GM12878 (cell line): Measurements from ENCODE around the gene ANKRD44. TPM values are rescaled to one million over a fixed set of nuclear protein-coding genes. Genes with fewer than 3 reads are reported as not detected.

Experiments used
- ATAC-seq: fragments of 200-7000 bp; cut with Tn5 transposase; 3 replicates; pipeline ENCODE4 v1.9.1; 2020; ENCODE audit warnings: mild to moderate bottlenecking, moderate library complexity
- BruUV-seq: library from RNA; stranded (reverse); fragments of 400-500 nt; replicated peaks from 2 replicates; lab custom pipeline; 2021; lab: Mats Ljungman, UMichigan
- CTCF ChIA-PET: fragments of 300-600 bp; sonication (Branson Sonifier 250); formaldehyde crosslinking; extraction: SDS; loops from one replicate; lab custom pipeline; 2021; ENCODE audit warnings: inconsistent platforms; lab: Yijun Ruan, JAX
- POLR2A ChIA-PET: fragments of 350-600 bp; formaldehyde crosslinking; extraction: SDS; loops from one replicate; lab custom pipeline; 2021; ENCODE audit warnings: inconsistent platforms; lab: Charles Lee
- RAD21 ChIA-PET: fragments of 300-600 bp; sonication (Branson Sonifier 250); formaldehyde crosslinking; loops from one replicate; lab custom pipeline; 2023; ENCODE audit warnings: antibody characterized with exemption; ENCODE audit not compliant: unreplicated experiment; lab: Charles Lee
- SMC1A ChIA-PET: fragments of 300-600 bp; sonication (Branson Sonifier 250); formaldehyde crosslinking; loops from one replicate; lab custom pipeline; 2023; ENCODE audit not compliant: unreplicated experiment, uncharacterized antibody; lab: Charles Lee
- DNase-seq: peaks from one replicate; pipeline ENCODE4 v3.0.0-alpha.2; 2011; ENCODE audit warnings: low read depth, low spot score
- FAIRE-seq: peaks from 3 replicates; lab custom pipeline; 2011; peaks lifted over from hg19 to GRCh38; lab: Jason Lieb, UNC
- H2AFZ ChIP-seq: 2 replicates; pipeline ENCODE4 v1.6.0; 2011; ENCODE audit warnings: low read depth, low read length, control low read depth; ENCODE audit not compliant: control insufficient read depth
- H3K27ac ChIP-seq: 2 replicates; pipeline ENCODE4 v1.5.1; 2011; ENCODE audit warnings: control low read depth; ENCODE audit not compliant: control insufficient read depth, insufficient read depth
- H3K27me3 ChIP-seq, 2 experiments: replicated peaks in 1 of 2; 2 replicates each; pipeline versions ENCODE4 v1.6.0 to v1.6.1; 2011; ENCODE audit warnings: low read length in 1 of 2; ENCODE audit not compliant: control insufficient read depth in 2 of 2, insufficient read depth in 2 of 2
- H3K36me3 ChIP-seq, 2 experiments: 2 replicates each; pipeline ENCODE4 v1.5.1; 2011; ENCODE audit warnings: low read length in 1 of 2; ENCODE audit not compliant: control insufficient read depth in 2 of 2, insufficient read depth in 2 of 2
- H3K4me1 ChIP-seq: 2 replicates; pipeline ENCODE4 v1.6.1; 2011; ENCODE audit warnings: mild to moderate bottlenecking, low read length, moderate library complexity, mixed read lengths; ENCODE audit not compliant: control insufficient read depth, insufficient read depth
- H3K4me2 ChIP-seq: 2 replicates; pipeline ENCODE4 v1.6.0; 2011; ENCODE audit warnings: control low read depth; ENCODE audit not compliant: control insufficient read depth, insufficient read depth
- H3K4me3 ChIP-seq: fragments of 200-600 bp; sonication (generic); 2 replicates; pipeline ENCODE4 v1.5.1; 2016
- H3K79me2 ChIP-seq: 2 replicates; pipeline ENCODE4 v1.6.0; 2011; ENCODE audit warnings: low read length; ENCODE audit not compliant: control insufficient read depth, insufficient read depth
- H3K9ac ChIP-seq: 2 replicates; pipeline ENCODE4 v1.8.0; 2011; ENCODE audit warnings: low read length, control low read depth, mixed read lengths; ENCODE audit not compliant: control insufficient read depth, insufficient read depth
- H3K9me3 ChIP-seq: replicated peaks from 3 replicates; pipeline ENCODE4 v1.5.1; 2011; ENCODE audit warnings: mild to moderate bottlenecking, low read length; ENCODE audit not compliant: control insufficient read depth, insufficient read depth
- H4K20me1 ChIP-seq: 2 replicates; pipeline ENCODE4 v1.6.0; 2011; ENCODE audit not compliant: control insufficient read depth, insufficient read depth
- CHD4 ChIP-seq: fragments of 200-600 bp; sonication (generic); IDR thresholded peaks from 2 replicates; pipeline ENCODE4 v1.6.1; 2016; ENCODE audit warnings: mild to moderate bottlenecking
- HDAC2 ChIP-seq: fragments of 200-600 bp; sonication (generic); IDR thresholded peaks from 2 replicates; pipeline ENCODE4 v1.6.1; 2017
- HDAC6 ChIP-seq: fragments of 200-600 bp; sonication (generic); IDR thresholded peaks from one replicate; pipeline ENCODE4 v1.8.0; 2017; ENCODE audit warnings: antibody characterized with exemption; ENCODE audit not compliant: unreplicated experiment
- NFYA ChIP-seq: IDR thresholded peaks from 2 replicates; pipeline ENCODE4 v1.6.1; 2011; ENCODE audit warnings: low read depth, mild to moderate bottlenecking, low read length, improper control_type of control experiment, borderline replicate concordance
- RAD51 ChIP-seq: fragments of 450-650 bp; IDR thresholded peaks from 2 replicates; pipeline ENCODE4 v1.6.1; 2016; ENCODE audit warnings: moderate library complexity, mild to moderate bottlenecking, inconsistent platforms
- RCOR1 ChIP-seq: conservative IDR thresholded peaks from 2 replicates; pipeline ENCODE4 v1.6.1; 2012; ENCODE audit warnings: low read depth, low read length, improper control_type of control experiment
- RELA ChIP-seq: fragments of 450-650 bp; IDR thresholded peaks from 2 replicates; pipeline ENCODE4 v1.8.0; 2014; ENCODE audit warnings: borderline replicate concordance; ENCODE audit not compliant: partially characterized antibody
- SP1 ChIP-seq: IDR thresholded peaks from one replicate; pipeline ENCODE4 v1.6.1; 2011; ENCODE audit warnings: low read depth, low read length
- TAF1 ChIP-seq: IDR thresholded peaks from 2 replicates; pipeline ENCODE4 v1.6.1; 2011; ENCODE audit warnings: mild to moderate bottlenecking, low read depth, low read length, borderline replicate concordance
- WGBS: methylation state at CpG from one replicate; pipeline ENCODE4 v1.1.6; 2016; ENCODE audit warnings: low lambda C conversion rate; ENCODE audit not compliant: insufficient replicate concordance, insufficient coverage; ENCODE audit errors: missing lambda C conversion rate; 5-methylcytosine and 5-hydroxymethylcytosine counted together
- in situ Hi-C: fragments of 300-500 bp; cut with MboI; formaldehyde crosslinking; loops from 9 replicates; pipeline ENCODE4 v1.14.3; 2018; ENCODE audit warnings: mixed read lengths
- intact Hi-C: fragments of 100-400 bp; cut with micrococcal nuclease; formaldehyde crosslinking; loops from one replicate; pipeline ENCODE4 v1.14.2; 2022; ENCODE audit not compliant: unreplicated experiment
- polyA plus RNA-seq, 11 experiments: library from polyadenylated mRNA; depleted of rRNA in 4 of 11; unstranded in 6 of 11; stranded (reverse) in 5 of 11; fragments of >200 nt; fragmentation: Nextera tagmentation in 4 of 11; fragmentation: Illumina TruSeq in 1 of 11; extraction: Ambion mirVana in 4 of 11; extraction: Trizol in 1 of 11; gene quantifications; 1 replicate in 1 of 11; 2 replicates in 10 of 11; pipeline versions ENCODE4 v1.2.1 to v1.2.3, GENCODE V29; 2011 to 2016; ENCODE audit warnings: inconsistent platforms in 2 of 11, missing spikeins in 2 of 11, low read depth in 1 of 11
- total RNA-seq, 4 experiments: library from RNA; depleted of rRNA in 3 of 4; stranded (reverse); fragments of >200 nt in 3 of 4; fragmentation: Illumina TruSeq in 1 of 4; extraction: Trizol in 1 of 4; gene quantifications; 2 replicates each; pipeline versions ENCODE4 v1.2.1 to v1.2.3, GENCODE V29; 2013 to 2021
- TF ChIP-seq, protein P1 (sequence below), 3 experiments: IDR thresholded peaks in 2 of 3; conservative IDR thresholded peaks in 1 of 3; 2 replicates each; pipeline ENCODE4 v1.5.1; 2011; ENCODE audit warnings: low read depth in 3 of 3, low read length in 3 of 3, mild to moderate bottlenecking in 3 of 3, control low read depth in 2 of 3, moderate library complexity in 2 of 3, inconsistent platforms in 1 of 3, mixed read lengths in 1 of 3; ENCODE audit not compliant: control insufficient read depth in 2 of 3, insufficient read depth in 1 of 3; ENCODE audit errors: extremely low read depth in 1 of 3
- TF ChIP-seq, protein P2 (sequence below): IDR thresholded peaks from 2 replicates; pipeline ENCODE4 v1.6.1; 2012; ENCODE audit warnings: improper control_type of control experiment, low read depth, low read length; ENCODE audit not compliant: insufficient replicate concordance
- TF ChIP-seq, protein P3 (sequence below): fragments of 450-650 bp; IDR thresholded peaks from 2 replicates; pipeline ENCODE4 v1.6.1; 2014; ENCODE audit warnings: mild to moderate bottlenecking
- TF ChIP-seq, protein P4 (sequence below): fragments of 450-650 bp; IDR thresholded peaks from 2 replicates; pipeline ENCODE4 v1.6.1; 2017; ENCODE audit warnings: antibody characterized with exemption, mild to moderate bottlenecking, moderate library complexity

The ANKRD44 gene
- total and polyA plus RNA-seq, 10 of the 15 experiments (the other 5 are each of a cell fraction or from before 2014, with no cell fraction given), result 19.1 to 99.1 (median 59.6) TPM

DNA sequence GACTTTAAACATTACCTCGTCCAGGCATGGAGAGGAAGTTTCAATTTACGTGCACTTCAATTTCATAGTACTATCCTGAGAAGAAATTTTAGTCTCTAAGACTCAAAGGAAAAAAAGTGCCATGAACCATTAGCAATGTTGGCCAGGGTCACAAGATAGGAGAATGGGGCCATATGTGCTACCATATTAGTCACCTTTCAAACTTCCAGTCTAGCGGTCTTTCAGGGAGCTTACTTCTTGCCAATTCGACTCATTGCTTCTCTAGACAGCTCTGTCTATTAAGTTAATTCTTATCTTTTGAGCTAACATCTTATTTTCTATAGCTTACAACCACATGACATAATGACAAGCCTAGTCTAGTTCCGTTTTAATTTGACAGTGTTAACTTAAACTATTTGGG is 129.1 kb downstream of the ANKRD44 start:
- H3K27ac ChIP-seq, result no peak overlapping the region
- no peak for FAIRE-seq
- no peak overlapping the region for H2AFZ ChIP-seq
- TF ChIP-seq, protein P1, sequence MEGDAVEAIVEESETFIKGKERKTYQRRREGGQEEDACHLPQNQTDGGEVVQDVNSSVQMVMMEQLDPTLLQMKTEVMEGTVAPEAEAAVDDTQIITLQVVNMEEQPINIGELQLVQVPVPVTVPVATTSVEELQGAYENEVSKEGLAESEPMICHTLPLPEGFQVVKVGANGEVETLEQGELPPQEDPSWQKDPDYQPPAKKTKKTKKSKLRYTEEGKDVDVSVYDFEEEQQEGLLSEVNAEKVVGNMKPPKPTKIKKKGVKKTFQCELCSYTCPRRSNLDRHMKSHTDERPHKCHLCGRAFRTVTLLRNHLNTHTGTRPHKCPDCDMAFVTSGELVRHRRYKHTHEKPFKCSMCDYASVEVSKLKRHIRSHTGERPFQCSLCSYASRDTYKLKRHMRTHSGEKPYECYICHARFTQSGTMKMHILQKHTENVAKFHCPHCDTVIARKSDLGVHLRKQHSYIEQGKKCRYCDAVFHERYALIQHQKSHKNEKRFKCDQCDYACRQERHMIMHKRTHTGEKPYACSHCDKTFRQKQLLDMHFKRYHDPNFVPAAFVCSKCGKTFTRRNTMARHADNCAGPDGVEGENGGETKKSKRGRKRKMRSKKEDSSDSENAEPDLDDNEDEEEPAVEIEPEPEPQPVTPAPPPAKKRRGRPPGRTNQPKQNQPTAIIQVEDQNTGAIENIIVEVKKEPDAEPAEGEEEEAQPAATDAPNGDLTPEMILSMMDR (IDR thresholded peaks at IDR 0.05 in 2 of 3, conservative IDR thresholded peaks at IDR 0.05 in 1 of 3; ENCODE audit: control insufficient read depth in 2 of 3, extremely low read depth in 1 of 3, insufficient read depth in 1 of 3, low read depth in 3 of 3, low read length in 3 of 3), result no peak
- TF ChIP-seq SP1 (no peak), RCOR1 (no peak), HDAC6 (no peak), TAF1 (no peak), RELA (no peak), NFYA (no peak), RAD51 (no peak), HDAC2 (no peak), CHD4 (no peak)
- TF ChIP-seq, protein P2, sequence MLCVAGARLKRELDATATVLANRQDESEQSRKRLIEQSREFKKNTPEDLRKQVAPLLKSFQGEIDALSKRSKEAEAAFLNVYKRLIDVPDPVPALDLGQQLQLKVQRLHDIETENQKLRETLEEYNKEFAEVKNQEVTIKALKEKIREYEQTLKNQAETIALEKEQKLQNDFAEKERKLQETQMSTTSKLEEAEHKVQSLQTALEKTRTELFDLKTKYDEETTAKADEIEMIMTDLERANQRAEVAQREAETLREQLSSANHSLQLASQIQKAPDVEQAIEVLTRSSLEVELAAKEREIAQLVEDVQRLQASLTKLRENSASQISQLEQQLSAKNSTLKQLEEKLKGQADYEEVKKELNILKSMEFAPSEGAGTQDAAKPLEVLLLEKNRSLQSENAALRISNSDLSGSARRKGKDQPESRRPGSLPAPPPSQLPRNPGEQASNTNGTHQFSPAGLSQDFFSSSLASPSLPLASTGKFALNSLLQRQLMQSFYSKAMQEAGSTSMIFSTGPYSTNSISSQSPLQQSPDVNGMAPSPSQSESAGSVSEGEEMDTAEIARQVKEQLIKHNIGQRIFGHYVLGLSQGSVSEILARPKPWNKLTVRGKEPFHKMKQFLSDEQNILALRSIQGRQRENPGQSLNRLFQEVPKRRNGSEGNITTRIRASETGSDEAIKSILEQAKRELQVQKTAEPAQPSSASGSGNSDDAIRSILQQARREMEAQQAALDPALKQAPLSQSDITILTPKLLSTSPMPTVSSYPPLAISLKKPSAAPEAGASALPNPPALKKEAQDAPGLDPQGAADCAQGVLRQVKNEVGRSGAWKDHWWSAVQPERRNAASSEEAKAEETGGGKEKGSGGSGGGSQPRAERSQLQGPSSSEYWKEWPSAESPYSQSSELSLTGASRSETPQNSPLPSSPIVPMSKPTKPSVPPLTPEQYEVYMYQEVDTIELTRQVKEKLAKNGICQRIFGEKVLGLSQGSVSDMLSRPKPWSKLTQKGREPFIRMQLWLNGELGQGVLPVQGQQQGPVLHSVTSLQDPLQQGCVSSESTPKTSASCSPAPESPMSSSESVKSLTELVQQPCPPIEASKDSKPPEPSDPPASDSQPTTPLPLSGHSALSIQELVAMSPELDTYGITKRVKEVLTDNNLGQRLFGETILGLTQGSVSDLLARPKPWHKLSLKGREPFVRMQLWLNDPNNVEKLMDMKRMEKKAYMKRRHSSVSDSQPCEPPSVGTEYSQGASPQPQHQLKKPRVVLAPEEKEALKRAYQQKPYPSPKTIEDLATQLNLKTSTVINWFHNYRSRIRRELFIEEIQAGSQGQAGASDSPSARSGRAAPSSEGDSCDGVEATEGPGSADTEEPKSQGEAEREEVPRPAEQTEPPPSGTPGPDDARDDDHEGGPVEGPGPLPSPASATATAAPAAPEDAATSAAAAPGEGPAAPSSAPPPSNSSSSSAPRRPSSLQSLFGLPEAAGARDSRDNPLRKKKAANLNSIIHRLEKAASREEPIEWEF, result no peak
- TF ChIP-seq, protein P3, sequence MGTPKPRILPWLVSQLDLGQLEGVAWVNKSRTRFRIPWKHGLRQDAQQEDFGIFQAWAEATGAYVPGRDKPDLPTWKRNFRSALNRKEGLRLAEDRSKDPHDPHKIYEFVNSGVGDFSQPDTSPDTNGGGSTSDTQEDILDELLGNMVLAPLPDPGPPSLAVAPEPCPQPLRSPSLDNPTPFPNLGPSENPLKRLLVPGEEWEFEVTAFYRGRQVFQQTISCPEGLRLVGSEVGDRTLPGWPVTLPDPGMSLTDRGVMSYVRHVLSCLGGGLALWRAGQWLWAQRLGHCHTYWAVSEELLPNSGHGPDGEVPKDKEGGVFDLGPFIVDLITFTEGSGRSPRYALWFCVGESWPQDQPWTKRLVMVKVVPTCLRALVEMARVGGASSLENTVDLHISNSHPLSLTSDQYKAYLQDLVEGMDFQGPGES, result no peak
- TF ChIP-seq, protein P4, sequence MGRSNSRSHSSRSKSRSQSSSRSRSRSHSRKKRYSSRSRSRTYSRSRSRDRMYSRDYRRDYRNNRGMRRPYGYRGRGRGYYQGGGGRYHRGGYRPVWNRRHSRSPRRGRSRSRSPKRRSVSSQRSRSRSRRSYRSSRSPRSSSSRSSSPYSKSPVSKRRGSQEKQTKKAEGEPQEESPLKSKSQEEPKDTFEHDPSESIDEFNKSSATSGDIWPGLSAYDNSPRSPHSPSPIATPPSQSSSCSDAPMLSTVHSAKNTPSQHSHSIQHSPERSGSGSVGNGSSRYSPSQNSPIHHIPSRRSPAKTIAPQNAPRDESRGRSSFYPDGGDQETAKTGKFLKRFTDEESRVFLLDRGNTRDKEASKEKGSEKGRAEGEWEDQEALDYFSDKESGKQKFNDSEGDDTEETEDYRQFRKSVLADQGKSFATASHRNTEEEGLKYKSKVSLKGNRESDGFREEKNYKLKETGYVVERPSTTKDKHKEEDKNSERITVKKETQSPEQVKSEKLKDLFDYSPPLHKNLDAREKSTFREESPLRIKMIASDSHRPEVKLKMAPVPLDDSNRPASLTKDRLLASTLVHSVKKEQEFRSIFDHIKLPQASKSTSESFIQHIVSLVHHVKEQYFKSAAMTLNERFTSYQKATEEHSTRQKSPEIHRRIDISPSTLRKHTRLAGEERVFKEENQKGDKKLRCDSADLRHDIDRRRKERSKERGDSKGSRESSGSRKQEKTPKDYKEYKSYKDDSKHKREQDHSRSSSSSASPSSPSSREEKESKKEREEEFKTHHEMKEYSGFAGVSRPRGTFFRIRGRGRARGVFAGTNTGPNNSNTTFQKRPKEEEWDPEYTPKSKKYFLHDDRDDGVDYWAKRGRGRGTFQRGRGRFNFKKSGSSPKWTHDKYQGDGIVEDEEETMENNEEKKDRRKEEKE, result no peak

More for the DNA sequence above, 129.1 kb downstream of the ANKRD44 start:
- RAD21 ChIA-PET, result interaction anchor here (3.4 kb wide), 1 partner anchor 68 kb away, joined by 13 read pairs; no protein-coding TSS in a partner anchor
- in situ Hi-C loops, result no loop called here
- POLR2A ChIA-PET, result interaction anchor here (0.6 to 1.1 kb wide), 6 partner anchors 10 to 193 kb away, joined by 3 to 4 read pairs (median 3); no protein-coding TSS in a partner anchor
- no peaks in the 10 kb centered on the region for H3K4me1 ChIP-seq
- H3K9ac ChIP-seq, result no peak overlapping the region
- 64% methylated on average over 5 of the region's 5 CpGs for WGBS
- BruUV-seq, result no TSS peak
- intact Hi-C loops, result no loop called here
- no peak for ATAC-seq
- H3K79me2 ChIP-seq, result peaks cover 4% of the 10 kb centered on the region
- CTCF ChIA-PET, result interaction anchor here (1.0 to 8.0 kb wide), 8 partner anchors 10 to 128 kb away, joined by 3 to 82 read pairs (median 6); no protein-coding TSS in a partner anchor
- no peak overlapping the region for H3K4me2 ChIP-seq
- H3K9me3 ChIP-seq, result no peaks in the 10 kb centered on the region
- SMC1A ChIA-PET, result interaction anchor here (0.9 to 20.9 kb wide), 6 partner anchors 9 to 172 kb away, joined by 3 to 478 read pairs (median 6); no protein-coding TSS in a partner anchor
- H3K27me3 ChIP-seq, result no peaks in the 10 kb centered on the region
- H4K20me1 ChIP-seq, result no peaks in the 10 kb centered on the region; the same call in 1 of the 2 replicates
- no peak for DNase-seq
- no peak overlapping the region for H3K4me3 ChIP-seq
- H3K36me3 ChIP-seq, result peaks cover 4 to 23% of the 10 kb centered on the region in 2 experiments
